ENCODE data around the gene RNF212B. TPM values are rescaled to one million over a fixed set of nuclear protein-coding genes. Genes with fewer than 3 reads are reported as not detected.

Gene RNF212B
- total and polyA plus RNA-seq, 2 of the 13 experiments (the other 11 are each of a cell fraction or from before 2014, with no cell fraction given) = 0.05 TPM; not detected in 1

- peak; percentile 19; the same call in 1 of the 2 replicates for TF ChIP-seq SAP130 (CRISPR knock-in tag; IDR thresholded peaks at IDR 0.05; ENCODE audit: low read depth)
- 0 out of 2 replicates have a peak, but pooled peaks have one; percentile 15 for TF ChIP-seq ZFP37 (CRISPR knock-in tag; IDR thresholded peaks at IDR 0.05; ENCODE audit: borderline replicate concordance)
- TF ChIP-seq ZBTB21 (CRISPR knock-in tag; IDR thresholded peaks at IDR 0.05) = peak; percentile 31
- TF ChIP-seq SATB2 (CRISPR knock-in tag; IDR thresholded peaks at IDR 0.05) = 0 out of 2 replicates have a peak, but pooled peaks have one; percentile 10
- no peak for TF ChIP-seq ELF4 (CRISPR knock-in tag; IDR thresholded peaks at IDR 0.05; ENCODE audit: borderline replicate concordance)
- TF ChIP-seq THYN1 (CRISPR knock-in tag; IDR thresholded peaks at IDR 0.05; ENCODE audit: borderline replicate concordance, low read depth) = 0 out of 2 replicates have a peak, but pooled peaks have one; percentile 17
- TF ChIP-seq ZNF563 (CRISPR knock-in tag; IDR thresholded peaks at IDR 0.05) = no peak
- TF ChIP-seq CEBPG (CRISPR knock-in tag; IDR thresholded peaks at IDR 0.05) = peak; percentile 2; the same call in 1 of the 2 replicates
- TF ChIP-seq MAZ (IDR thresholded peaks at IDR 0.05; ENCODE audit: borderline replicate concordance, low read depth, low read length) = no peak
- no peak for TF ChIP-seq MAZ (CRISPR knock-in tag; IDR thresholded peaks at IDR 0.05; ENCODE audit: low read depth)
- TF ChIP-seq TP53 (CRISPR knock-in tag; conservative IDR thresholded peaks at IDR 0.05) = no peak
- TF ChIP-seq MYC (CRISPR knock-in tag; IDR thresholded peaks at IDR 0.05; ENCODE audit: borderline replicate concordance) = no peak; the same call in 1 of the 2 replicates
- peak; percentile 63; the same call in 1 of the 2 replicates for TF ChIP-seq ZNF720 (CRISPR knock-in tag; IDR thresholded peaks at IDR 0.05)
These were observed 63.0 kb downstream of the RNF212B start (continued) for GRCh38 chr14:23300687-23301223.

Measured in HepG2 (cell line).